GM18505 (cell line): ENCODE results near the gene ACOX1.

ENCODE experiments used
- ATAC-seq: cut with Tn5 transposase; IDR thresholded peaks from one replicate; pipeline ENCODE4 v1.9.1; 2021; ENCODE audit not compliant: unreplicated experiment
- POLR2A ChIP-seq: IDR thresholded peaks from 4 replicates; pipeline ENCODE4 v1.6.1; 2011; ENCODE audit warnings: borderline replicate concordance; ENCODE audit not compliant: insufficient read depth, insufficient read length; ENCODE audit errors: extremely low read depth

Gene ACOX1

DNA sequence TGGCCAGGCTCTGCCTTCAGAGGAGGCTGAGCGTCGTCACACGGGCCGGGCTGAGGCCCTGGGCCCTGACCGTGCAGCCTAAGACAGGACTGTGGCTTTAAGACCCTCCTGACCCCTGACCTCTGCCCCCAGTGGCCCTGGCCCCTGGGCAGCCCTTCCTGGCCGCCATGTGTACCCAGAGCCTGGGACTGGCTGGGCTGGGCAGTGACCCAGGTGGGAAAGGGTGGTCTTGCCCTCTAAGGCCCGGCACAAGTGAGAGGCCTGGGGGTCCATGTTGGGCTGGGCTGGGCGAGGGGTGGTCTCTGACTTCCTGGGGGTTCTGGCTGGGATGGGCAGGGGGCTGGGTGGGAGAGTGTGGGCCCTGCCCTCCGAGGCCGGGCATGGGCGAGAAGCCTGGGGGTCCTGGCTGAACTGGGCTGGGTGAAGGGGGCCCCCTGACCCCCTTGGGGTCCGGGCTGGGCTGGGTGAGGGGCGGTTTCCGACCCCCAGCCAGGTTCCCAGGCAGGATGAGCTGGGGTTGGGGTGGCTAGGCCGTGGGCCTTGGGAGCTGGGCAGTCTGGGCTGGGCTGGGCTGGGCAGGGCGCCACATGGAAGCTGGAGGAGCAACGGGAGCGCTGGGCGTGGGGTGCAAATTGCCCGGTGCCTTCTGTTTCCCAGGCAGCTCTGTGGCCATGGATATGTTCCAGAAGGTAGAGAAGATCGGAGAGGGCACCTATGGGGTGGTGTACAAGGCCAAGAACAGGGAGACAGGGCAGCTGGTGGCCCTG, 22.0 kb upstream of the ACOX1 start, which contains the start of gene CDK3:
Gene CDK3, plus strand, starts transcription at position 101 of the 767 bp plus-strand sequence. Its CDS starts 571 bp downstream, at position 672.
- ATAC-seq: no peak
- no peak for TF ChIP-seq POLR2A

- no peak for ATAC-seq
- TF ChIP-seq POLR2A: no peak
These were observed 21.2 kb upstream of the ACOX1 start for GRCh38 chr17:76000016-76000754.

- TF ChIP-seq POLR2A: no peak
- no peak for ATAC-seq
These were observed 19.4 kb upstream of the ACOX1 start for GRCh38 chr17:75998327-75998795.

- ATAC-seq: no peak
- no peak for TF ChIP-seq POLR2A
These were observed 18.0 kb upstream of the ACOX1 start for GRCh38 chr17:75996665-75997590.

DNA sequence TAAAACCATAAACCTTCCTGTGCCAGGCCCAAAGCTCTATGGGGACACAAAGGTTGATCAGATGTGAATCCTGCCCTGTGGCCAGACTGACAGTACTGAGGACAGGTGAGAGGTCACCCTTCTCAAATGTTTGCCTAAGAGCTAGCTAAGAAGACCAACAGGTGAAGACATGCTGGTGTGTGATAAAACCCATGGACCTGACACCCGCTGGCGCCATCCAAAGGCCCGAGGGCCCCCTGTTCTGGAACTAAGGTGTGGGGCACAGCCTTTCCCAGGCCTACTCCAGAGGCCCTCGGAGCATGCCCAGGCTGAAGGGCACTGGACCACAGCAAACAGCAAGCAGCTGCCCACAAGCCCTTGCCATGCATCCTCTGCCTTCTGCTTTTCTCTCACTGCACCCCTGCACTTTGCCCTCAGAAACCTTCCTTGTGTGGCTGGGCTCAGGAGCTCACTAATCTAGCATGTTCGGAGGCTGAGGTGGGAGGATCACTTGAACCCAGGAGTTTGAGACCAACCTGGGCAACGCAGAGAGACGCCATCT, 16.5 kb upstream of the ACOX1 start:
- ATAC-seq: no peak

GRCh38 chr17:75994802-75995370, 15.9 kb upstream of the ACOX1 start:
- no peak for ATAC-seq
- no peak for TF ChIP-seq POLR2A

More for the DNA sequence above, 16.5 kb upstream of the ACOX1 start:
- TF ChIP-seq POLR2A: no peak

- no peak for ATAC-seq
- TF ChIP-seq POLR2A: no peak
These were observed 12.4 kb upstream of the ACOX1 start for GRCh38 chr17:75991396-75991795.

DNA sequence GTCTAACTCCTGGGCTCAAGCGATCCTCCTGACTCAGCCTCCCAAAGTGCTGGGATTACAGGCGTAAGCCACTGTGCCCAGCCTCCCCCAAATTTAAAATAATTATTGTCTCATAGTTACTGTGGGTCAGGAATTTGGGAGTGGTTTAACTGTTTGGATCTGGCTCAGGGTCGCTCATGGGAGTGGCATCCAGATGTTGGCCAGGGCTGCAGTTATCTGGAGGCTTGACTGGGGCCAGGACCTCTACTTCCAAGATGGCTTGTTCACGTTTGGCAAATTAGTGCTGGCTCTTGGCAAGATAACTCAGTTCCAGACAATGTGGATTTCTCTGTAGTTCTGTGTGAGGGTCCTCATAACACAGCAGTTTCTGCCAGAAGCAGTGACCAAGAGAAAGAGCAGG, 8.1 kb upstream of the ACOX1 start:
- no peak for ATAC-seq
- TF ChIP-seq POLR2A: no peak

DNA sequence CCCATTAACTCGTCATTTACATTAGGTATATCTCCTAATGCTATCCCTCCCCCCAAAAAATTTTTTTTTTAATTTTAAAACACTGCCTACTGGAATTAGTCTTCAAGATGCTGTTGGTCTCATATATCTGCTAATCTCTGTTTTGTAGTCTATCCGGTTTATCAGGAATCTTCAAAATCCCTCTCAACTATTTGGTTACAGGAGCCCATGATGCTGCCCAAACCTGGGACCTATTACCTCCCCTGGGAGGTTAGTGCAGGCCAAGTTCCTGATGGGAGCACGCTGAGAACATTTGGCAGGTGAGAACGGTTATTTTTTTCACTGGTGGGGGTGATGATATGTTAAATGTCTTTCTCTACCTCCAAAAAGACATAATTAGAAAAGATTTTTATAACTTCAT, 7.0 kb upstream of the ACOX1 start:
- ATAC-seq: no peak

DNA sequence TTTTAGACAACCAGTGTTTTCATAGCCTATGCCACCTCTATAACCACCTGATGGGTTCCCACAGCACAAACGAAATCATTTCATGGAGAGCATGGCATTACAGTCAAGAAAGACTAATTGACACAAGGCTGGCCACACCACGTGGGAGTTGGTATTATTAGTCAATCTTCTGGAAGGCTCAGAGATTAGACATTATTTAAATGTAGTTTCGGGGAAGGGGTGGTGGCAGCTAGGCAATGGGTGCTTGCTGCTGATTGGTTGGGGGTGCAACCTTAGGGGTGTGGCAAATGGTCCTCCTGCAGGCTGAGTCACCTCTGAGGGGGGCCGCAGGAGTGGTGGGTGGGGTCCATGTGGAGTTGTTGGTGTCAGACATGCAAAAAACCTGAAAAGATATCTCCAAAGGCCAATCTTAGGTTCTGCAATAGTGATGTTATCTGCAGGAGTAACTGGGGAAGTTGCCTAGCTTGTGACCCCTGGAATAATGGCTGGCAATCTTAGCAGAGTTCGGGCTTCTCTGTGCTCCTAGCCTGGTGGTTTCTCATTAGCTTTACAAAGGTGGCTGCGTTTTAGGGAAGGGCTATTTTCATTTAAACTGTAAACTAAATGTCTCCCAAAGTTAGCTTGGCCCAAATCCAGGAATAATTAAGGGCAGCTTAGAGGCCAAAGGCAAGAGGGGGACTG, 4.7 kb upstream of the ACOX1 start:
- no peak for TF ChIP-seq POLR2A
- no peak for ATAC-seq

More for the DNA sequence above, 7.0 kb upstream of the ACOX1 start:
- TF ChIP-seq POLR2A: no peak

DNA sequence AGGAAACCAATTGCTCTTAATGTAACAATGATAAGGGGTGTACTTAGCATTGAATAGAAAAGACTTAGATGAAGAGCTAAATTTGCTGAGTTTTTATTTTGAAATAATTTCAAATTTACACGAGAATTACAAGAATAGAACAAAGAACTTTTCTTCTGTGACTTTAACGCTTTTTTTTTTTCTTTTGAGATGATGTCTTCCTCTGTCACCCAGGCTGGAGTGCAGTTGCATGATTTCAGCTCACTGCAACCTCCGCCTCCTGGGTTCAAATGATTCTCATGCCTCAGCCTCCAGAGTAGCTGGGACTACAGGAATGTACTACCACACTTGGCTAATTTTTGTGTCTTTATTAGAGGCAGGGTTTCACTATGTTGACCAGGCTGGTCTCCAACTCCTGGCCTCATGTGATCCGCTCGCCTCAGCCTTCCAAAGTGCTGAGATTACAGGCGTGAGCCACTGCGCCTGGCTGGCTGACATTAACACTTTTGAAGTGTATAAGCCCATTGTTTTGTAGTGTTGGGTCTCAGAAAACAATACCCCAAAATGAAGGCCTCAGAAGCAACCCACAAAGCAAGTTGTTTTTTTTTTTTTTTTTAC, 2.2 kb upstream of the ACOX1 start:
- TF ChIP-seq POLR2A: no peak
- no peak for ATAC-seq
